HG03097 (cell line): ENCODE data around the gene RPS2.
"Not testable (repeated sequence)": the region's sequence is repeated elsewhere in the genome, so short reads cannot be mapped to it uniquely, and the experiment has no call there.

Source experiments
- ATAC-seq: cut with Tn5 transposase; IDR thresholded peaks from one replicate; pipeline ENCODE4 v1.9.1; 2021; ENCODE audit not compliant: unreplicated experiment, low FRiP score

Gene RPS2

DNA sequence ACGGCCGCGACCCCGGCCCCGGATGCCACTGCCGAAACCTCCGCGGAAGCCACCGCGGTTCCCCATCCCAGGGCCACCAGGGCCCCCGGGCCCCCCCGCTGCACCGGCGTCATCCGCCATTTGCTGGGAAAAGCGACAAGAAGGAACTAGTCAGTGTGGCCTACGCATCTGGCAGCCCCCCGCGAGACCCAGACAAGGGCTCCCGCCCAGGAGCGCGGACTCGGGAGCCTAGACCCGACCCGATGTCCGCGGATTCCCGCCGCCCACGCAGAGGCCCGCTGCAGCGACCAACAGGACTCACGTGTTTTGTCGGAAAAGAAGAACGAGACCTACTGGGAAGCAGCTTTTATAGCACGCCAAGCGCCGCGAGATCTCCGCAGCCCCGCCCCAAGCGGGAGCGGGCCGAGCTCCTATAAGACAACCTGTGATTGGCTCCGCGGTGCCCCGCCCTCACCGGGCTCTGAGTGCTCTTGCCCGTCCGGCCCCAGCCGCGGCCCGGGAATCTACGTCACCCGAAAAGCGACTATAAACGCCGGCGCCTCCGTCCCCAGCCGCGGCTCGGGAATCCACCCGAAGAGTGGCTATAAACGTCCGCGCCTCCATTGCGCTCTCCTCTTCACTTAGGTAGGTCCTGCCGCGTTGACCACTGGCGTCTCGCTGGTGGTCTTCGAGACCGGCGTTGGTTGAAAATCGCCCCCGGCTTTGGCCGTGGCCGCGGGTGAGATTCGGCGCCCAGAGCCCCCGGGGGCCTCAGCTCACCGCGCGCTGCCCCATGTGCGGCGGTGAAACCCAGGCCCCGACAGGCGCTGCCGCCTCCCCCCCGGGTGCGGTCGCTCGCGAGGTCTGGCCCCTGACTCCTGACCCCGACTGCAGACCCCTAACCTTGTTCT lies at the start of gene RPS2:
Gene RPS2, minus strand, starts transcription at position 321 of the 890 bp plus-strand sequence. Its CDS starts 201 bp downstream, at position 120.
- peak; percentile 84 for ATAC-seq

GRCh38 chr16:2013527-2013926 lies 48.9 kb upstream of the RPS2 start:
- no peak for ATAC-seq

DNA sequence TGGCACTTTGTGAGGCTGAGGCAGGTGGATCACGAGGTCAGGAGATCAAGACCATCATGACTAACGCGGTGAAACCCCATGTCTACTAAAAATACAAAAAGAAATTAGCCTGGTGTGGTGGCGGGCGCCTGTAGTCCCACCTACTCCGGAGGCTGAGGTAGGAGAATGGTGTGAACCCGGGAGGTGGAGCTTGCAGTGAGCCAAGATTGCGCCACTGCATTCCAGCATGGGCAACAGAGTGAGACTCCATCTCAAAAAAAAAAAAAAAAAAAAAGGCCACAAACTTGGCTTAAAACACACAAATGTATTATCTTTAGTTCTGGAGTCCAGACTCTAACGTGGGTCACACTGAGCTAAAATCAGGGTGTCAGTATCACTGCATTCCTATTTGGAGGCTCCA lies 47.1 kb upstream of the RPS2 start:
- ATAC-seq, result not testable (repeated sequence)

DNA sequence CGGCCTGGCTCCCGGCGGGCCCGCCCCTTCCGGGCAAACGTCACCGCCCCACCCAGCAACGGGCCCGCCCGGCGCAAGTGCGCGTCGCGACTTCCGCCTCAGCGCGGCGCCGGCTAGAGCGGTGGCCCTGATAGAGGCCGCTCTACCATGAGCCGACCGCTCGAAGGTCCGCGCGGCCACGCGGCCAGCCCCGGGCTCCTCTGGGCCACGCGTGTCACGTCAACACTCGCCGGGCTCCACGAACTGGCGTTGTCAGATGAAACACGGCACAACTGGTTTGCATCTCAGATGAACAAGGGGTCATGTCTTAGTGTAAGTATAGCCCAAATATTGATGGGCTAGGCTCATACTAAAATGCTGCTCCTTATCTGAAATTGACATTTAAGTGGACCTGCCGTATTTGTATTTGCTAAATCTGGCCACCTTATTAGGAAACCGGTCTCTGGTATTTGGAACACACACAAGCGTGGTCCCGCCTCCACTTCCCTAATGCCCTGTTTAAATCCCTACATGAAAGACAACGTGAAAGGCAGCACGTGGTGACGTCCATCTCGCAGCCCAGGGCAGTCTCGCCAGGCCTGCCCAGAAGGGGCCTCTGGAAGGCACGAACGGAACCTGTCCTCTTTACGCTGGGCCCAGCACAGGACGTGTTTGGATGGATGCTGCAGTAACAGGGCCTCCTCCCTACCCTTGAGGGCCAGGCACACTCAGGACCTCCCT lies 45.3 kb upstream of the RPS2 start, which contains the start of gene ZNF598:
Gene ZNF598, minus strand, starts transcription at position 31 of the 720 bp plus-strand sequence.
- ATAC-seq, result peak; percentile 62

DNA sequence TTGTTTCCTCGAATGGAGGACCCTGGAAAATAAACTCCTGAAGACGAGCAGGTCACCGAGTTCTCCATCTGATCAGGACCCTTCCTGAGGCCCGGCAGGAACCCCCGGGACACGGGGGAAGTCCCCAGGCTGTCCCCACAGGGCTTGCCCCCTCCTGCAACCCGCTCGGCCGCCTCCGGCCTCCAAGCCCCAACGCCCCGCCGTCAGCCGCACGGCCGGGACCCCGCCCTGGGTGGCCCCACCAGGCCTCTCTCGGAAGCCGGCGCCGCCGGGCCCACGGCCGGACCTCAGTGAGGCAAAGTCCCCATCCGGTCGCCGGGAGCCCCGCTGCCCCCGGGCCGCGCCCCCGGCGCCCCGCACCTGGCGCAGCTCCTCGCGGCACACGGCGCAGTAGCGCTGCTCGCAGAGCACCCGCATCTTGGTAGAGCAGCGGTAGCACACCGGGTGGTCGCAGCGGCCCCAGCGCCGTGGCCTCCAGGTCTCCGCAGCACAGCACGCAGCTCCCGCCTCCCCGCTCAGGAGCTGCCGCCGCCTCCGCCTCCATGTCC lies 44.6 kb upstream of the RPS2 start:
- ATAC-seq, result peak; percentile 23

GRCh38 chr16:2008631-2009163 lies 44.1 kb upstream of the RPS2 start:
- ATAC-seq, result no peak

DNA sequence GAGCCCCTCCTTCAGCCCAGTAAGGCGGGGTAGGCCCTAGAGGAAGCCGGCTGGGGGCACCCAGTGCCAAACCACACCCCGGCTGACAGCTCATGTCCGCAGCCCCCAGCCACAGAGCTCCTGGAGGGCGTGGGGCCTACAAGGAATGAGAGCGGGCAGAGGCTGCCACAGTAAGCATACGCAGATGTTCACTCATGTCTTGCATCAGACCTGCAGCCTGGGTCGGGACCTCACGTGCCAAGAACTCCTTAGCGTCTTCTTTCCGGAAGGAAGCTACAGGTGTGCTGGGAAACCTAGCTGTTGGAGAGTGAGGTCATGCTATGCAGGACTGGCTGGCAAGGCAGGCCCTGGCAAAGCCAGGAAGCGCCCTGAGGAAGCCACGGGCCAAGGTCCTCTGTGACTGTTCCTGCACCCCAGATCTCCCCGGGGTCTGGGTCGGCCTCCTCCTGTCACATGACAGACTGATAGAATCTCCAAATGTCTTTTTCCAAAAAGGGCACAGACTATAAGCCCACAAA lies 43.4 kb upstream of the RPS2 start:
- no peak for ATAC-seq

GRCh38 chr16:2007081-2007836 lies 42.6 kb upstream of the RPS2 start:
- no peak for ATAC-seq

- ATAC-seq, result no peak
These were observed 41.7 kb upstream of the RPS2 start for GRCh38 chr16:2006317-2006716.

GRCh38 chr16:2005646-2006045 lies 41.0 kb upstream of the RPS2 start:
- no peak for ATAC-seq

GRCh38 chr16:2004795-2005517 lies 40.3 kb upstream of the RPS2 start:
- no peak for ATAC-seq

DNA sequence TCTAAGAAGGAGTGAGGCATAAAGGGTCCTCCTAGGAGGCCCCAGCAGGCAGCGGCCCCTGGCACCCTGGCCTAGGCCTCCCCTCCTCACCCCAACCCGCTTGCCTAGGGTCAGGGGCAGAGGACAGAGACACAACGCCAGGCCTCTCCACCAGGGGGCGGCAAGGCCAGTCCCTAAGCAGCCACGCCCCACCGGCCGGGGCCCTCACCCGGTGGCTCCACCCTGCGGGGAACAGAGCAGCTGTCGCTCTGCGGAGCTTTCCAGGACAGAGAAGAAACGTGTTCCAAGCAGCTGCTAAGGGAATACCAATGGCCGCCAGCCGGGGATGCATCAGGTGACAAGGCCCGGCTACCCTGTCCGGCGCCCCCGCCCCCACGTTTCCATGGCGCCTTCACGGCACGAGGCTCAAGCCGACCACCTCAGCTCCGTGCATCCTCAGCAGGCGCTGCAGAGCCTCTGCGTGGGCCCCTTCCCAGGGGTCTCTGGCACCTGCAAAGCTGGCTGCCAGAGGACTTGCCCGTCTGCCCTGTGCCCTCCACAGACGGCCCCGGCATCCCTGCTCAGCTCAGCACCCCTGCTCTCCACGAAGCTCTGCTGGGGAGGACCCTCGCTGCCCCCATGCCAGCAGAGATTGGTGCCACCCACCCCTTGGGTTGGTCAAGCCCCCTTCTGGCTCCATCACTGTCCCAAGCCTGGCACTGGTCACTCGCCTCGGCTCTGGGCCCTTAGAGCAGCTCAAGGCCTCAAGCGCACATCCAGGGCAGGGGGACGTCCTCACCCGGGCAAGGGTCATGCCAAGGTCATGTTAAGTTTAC lies 39.4 kb upstream of the RPS2 start:
- ATAC-seq, result no peak

DNA sequence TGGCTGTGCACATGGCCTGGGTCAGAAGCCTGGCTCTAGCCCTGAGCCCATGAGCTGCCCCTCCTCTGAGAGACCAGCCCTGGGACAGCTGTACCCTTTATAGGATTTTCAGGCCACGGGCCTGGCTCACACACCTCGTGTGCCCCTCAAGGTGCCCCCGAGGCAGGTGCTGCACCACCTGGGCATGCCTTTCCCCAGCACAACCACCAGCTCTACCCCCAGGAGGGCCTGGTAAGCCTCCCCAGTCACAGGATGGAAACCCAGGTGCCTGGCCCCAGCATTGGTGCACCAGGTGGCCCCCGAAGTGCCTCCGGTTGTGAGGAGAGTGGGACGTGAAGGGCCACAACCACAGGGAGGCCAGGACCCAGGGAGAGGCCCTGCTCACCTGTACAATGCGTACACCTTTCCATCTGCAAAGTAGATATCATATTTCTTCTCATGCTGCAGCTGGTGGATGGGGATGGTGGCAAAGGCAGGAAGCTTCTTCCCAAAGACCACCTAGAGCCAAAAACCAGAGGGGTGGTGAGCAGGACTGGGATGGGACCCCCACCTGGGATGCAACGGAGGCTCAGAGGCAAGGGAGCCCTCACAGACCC lies 38.7 kb upstream of the RPS2 start:
- no peak for ATAC-seq

- ATAC-seq, result no peak
These were observed 38.0 kb upstream of the RPS2 start for GRCh38 chr16:2002406-2003230.

DNA sequence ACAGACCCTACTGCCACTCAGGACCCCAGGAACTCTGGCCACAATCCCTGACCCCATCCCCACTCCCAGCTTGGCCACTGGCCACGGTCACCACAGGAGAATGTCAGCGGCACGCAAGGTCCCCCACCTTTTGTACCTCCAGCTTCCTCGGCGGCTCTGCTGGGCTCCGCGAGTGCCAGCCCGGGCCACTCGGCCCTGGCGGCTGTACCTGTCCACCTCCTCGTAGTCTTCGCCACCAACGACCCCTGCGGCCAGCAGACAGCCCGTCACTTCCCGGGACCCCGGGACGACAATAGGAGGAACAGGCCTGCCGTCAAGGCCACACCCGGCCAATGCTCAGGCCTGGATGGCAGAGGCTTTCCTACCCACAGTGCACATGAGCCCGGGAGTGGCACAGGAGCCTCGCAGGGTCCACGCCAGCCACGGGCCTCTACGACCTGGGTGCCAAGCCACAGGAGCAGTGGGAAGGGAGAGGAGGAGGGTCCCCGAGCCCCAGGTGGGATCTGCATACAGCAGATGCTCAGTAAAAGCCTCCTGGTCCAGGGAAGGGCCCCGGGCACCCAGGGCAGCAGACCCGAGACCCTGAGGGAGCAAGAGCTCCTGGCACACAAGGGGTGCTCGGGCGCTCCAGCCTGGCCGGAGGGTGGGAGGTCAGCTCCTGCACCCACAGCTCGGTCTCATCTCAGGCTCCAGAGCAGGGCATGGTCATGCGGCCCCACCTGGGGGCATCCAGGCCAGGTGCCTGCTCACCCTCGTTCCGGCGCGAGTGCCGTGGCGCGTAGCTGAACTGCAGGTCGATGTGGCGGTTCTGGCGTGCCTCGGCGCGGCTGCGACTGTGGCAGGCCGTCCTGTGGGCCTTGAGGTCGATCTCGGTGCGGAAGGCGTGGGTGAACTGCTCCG lies 37.1 kb upstream of the RPS2 start:
- no peak for ATAC-seq

DNA sequence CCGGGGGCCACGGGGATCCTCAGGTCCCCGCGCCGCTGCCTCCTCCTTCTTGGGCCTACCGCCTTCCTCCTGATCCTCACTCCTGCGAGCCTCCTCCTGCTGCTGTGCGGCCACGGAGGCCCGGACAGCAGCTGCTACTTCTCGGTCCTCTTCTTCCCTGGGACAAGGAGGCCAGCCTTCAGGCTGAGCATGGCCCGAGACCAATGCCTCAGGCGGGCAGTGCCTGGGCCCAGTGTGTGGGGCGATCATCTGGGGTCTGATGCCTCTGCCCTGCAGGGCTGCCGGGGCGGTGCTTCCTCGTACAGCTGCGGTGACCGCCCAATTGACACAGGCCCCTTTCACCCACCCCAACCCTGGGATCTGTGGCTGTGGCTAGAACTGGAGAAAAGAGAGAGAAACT lies 36.4 kb upstream of the RPS2 start:
- ATAC-seq, result no peak
